Measurements from ENCODE around the gene EID3. TPM values are rescaled to one million over a fixed set of nuclear protein-coding genes. Genes with fewer than 3 reads are reported as not detected.

The EID3 gene
- total and polyA plus RNA-seq, 9 of the 15 experiments (the other 6 are each of a cell fraction or from before 2014, with no cell fraction given), result 0.07 to 3.5 (median 0.42) TPM

- Histone ChIP-seq H3K9me1 (ENCODE audit: control insufficient read depth, insufficient read depth, low read length) (peaks cover 3% of the 10 kb centered on the region), H3K36me3 (ENCODE audit: control insufficient read depth, insufficient read depth, low read length) (peaks cover 92% of the 10 kb centered on the region), H4K20me1 (replicated peaks; ENCODE audit: control insufficient read depth, insufficient read depth, low read length) (no peaks in the 10 kb centered on the region), H3K4me2 (ENCODE audit: insufficient read depth, low read length) (no peak overlapping the region), H3K27ac (ENCODE audit: extremely low read depth, low read depth, low read length) (no peak overlapping the region), H3K4me3 (no peak overlapping the region), H3K27me3 (ENCODE audit: control insufficient read depth in 2 of 2, insufficient read depth in 2 of 2, low read length in 2 of 2) (no peaks in the 10 kb centered on the region), H3K9me3 (replicated peaks; ENCODE audit: control insufficient read depth, insufficient read depth, low read depth, low read length) (no peaks in the 10 kb centered on the region; the same call in 1 of the 2 replicates), H3K4me1 (replicated peaks in 1 of 2; ENCODE audit: control insufficient read depth in 2 of 2, insufficient read depth in 2 of 2, low read length in 2 of 2) (no peaks in the 10 kb centered on the region), H3K9ac (ENCODE audit: insufficient read depth in 1 of 2, low read depth in 2 of 2, low read length in 2 of 2) (no peak overlapping the region), H3K79me2 (ENCODE audit: control insufficient read depth, insufficient read depth, low read length) (peaks cover 8% of the 10 kb centered on the region; the same call in 1 of the 3 replicates), H2AFZ (ENCODE audit: low read depth, low read length) (no peak overlapping the region)
- 88% methylated on average over 1 of the region's 2 CpGs for WGBS (ENCODE audit: insufficient coverage, low coverage, missing lambda C conversion rate)
- DNase-seq (ENCODE audit: extremely low read depth in 1 of 4, low spot score in 3 of 4) (no peak), FAIRE-seq (no peak), ATAC-seq (no peak)
- intact Hi-C loops (cut with micrococcal nuclease), result no loop called here
- CTCF ChIA-PET (ENCODE audit: low intra/inter-chr PET ratio), result no interaction called here
- TF ChIP-seq ESRRA (IDR thresholded peaks at IDR 0.05; ENCODE audit: borderline replicate concordance, low read depth) (no peak), EP400 (IDR thresholded peaks at IDR 0.05) (no peak), PHB2 (IDR thresholded peaks at IDR 0.05; ENCODE audit: low read depth) (no peak), ZNF764 (CRISPR knock-in tag; IDR thresholded peaks at IDR 0.05; ENCODE audit: low read depth) (no peak), TARDBP (IDR thresholded peaks at IDR 0.05) (no peak)
- in situ Hi-C loops (cut with MboI), result no loop called here
- POLR2A ChIA-PET, result interaction anchor here (1.0 to 1.1 kb wide), 2 partner anchors 17 to 56 kb away, joined by 3 to 4 read pairs; no protein-coding TSS in a partner anchor
- BruUV-seq (replicated peaks), result no TSS peak
These were observed 41.1 kb downstream of the EID3 start for GRCh38 chr12:104344682-104345081.

GRCh38 chr12:104345234-104346066 is 41.9 kb downstream of the EID3 start:
- Histone ChIP-seq H3K4me1 (replicated peaks in 1 of 2; ENCODE audit: control insufficient read depth in 2 of 2, insufficient read depth in 2 of 2, low read length in 2 of 2) (no peaks in the 10 kb centered on the region), H3K4me3 (no peak overlapping the region), H3K9me3 (replicated peaks; ENCODE audit: control insufficient read depth, insufficient read depth, low read depth, low read length) (no peaks in the 10 kb centered on the region; the same call in 1 of the 2 replicates), H3K4me2 (ENCODE audit: insufficient read depth, low read length) (no peak overlapping the region), H3K27ac (ENCODE audit: extremely low read depth, low read depth, low read length) (no peak overlapping the region), H3K27me3 (ENCODE audit: control insufficient read depth in 2 of 2, insufficient read depth in 2 of 2, low read length in 2 of 2) (no peaks in the 10 kb centered on the region), H3K36me3 (ENCODE audit: control insufficient read depth, insufficient read depth, low read length) (peaks cover 92% of the 10 kb centered on the region), H3K9me1 (ENCODE audit: control insufficient read depth, insufficient read depth, low read length) (peaks cover 3% of the 10 kb centered on the region), H3K79me2 (ENCODE audit: control insufficient read depth, insufficient read depth, low read length) (0 out of 3 replicates have a peak, but pooled peaks cover 8% of the 10 kb centered on the region), H3K9ac (ENCODE audit: insufficient read depth in 1 of 2, low read depth in 2 of 2, low read length in 2 of 2) (no peak overlapping the region), H2AFZ (ENCODE audit: low read depth, low read length) (no peak overlapping the region), H4K20me1 (replicated peaks; ENCODE audit: control insufficient read depth, insufficient read depth, low read length) (no peaks in the 10 kb centered on the region)
- FAIRE-seq (no peak), ATAC-seq (no peak), DNase-seq (ENCODE audit: extremely low read depth in 1 of 4, low spot score in 3 of 4) (no peak)
- ChIA-PET POLR2A (interaction anchor here (1.0 kb wide), 1 partner anchor 57 kb away, joined by 3 read pairs; no protein-coding TSS in a partner anchor), CTCF (ENCODE audit: low intra/inter-chr PET ratio) (no interaction called here)
- WGBS (ENCODE audit: insufficient coverage, low coverage, missing lambda C conversion rate), result 84% methylated on average over 7 of the region's 7 CpGs
- intact Hi-C loops (cut with micrococcal nuclease), result no loop called here
- in situ Hi-C loops (cut with MboI), result no loop called here
- BruUV-seq (replicated peaks), result no TSS peak
- TF ChIP-seq GATAD2B (IDR thresholded peaks at IDR 0.05; ENCODE audit: borderline replicate concordance) (no peak), MYNN (IDR thresholded peaks at IDR 0.05) (no peak), MYNN (CRISPR knock-in tag; IDR thresholded peaks at IDR 0.05) (no peak), FOXP1 (CRISPR knock-in tag; IDR thresholded peaks at IDR 0.05) (no peak), CBX1 (IDR thresholded peaks at IDR 0.05; ENCODE audit: low read depth) (no peak), FOXA3 (CRISPR knock-in tag; conservative IDR thresholded peaks at IDR 0.05 in 1 of 2, IDR thresholded peaks at IDR 0.05 in 1 of 2) (no peak)
